Breast epithelium (tissue), 4 donors: Measurements from ENCODE around the gene ARNT2. TPM values are rescaled to one million over a fixed set of nuclear protein-coding genes. Genes with fewer than 3 reads are reported as not detected.

Source experiments
- DNase-seq, 2 donors: peaks; one replicate each; pipeline ENCODE4 v3.0.0-alpha.2; 2019; ENCODE audit warnings: low spot score in 2 of 2
- H3K27ac ChIP-seq, 2 donors: fragments of 200-600 bp; sonication (generic) in 1 of 2; one replicate each; pipeline ENCODE4 v1.5.1; 2016 to 2019; ENCODE audit warnings: mild to moderate bottlenecking in 1 of 2
- H3K27me3 ChIP-seq, 2 donors: fragments of 200-600 bp; sonication (generic) in 1 of 2; one replicate each; pipeline versions ENCODE4 v1.5.1 to v1.6.0; 2017 to 2019; ENCODE audit warnings: control low read depth in 1 of 2, mild to moderate bottlenecking in 1 of 2
- H3K36me3 ChIP-seq: fragments of 200-600 bp; one replicate; pipeline ENCODE4 v1.5.1; 2019
- H3K4me1 ChIP-seq, 2 donors: fragments of 200-600 bp; sonication (generic); one replicate each; pipeline ENCODE4 v1.5.1; 2016 to 2019; ENCODE audit warnings: control low read depth in 1 of 2
- H3K4me3 ChIP-seq, 3 donors: fragments of 200-600 bp; sonication (generic); 1 replicate in 2 of 3; 2 replicates in 1 of 3; pipeline ENCODE4 v1.5.1; 2016 to 2019; ENCODE audit warnings: mild to moderate bottlenecking in 3 of 3, moderate library complexity in 2 of 3
- H3K9me3 ChIP-seq, 2 donors: fragments of 200-600 bp; sonication (generic) in 1 of 2; one replicate each; pipeline ENCODE4 v1.5.1; 2016 to 2019; ENCODE audit warnings: control low read depth in 1 of 2
- POLR2A ChIP-seq: fragments of 450-650 bp; IDR thresholded peaks from one replicate; pipeline ENCODE4 v1.6.1; 2016; ENCODE audit warnings: antibody characterized with exemption, mild to moderate bottlenecking, moderate library complexity
- POLR2AphosphoS5 ChIP-seq, 3 donors: sonication (generic); formaldehyde crosslinking; IDR thresholded peaks; one replicate each; pipeline ENCODE4 v1.6.1; 2017; ENCODE audit warnings: antibody characterized with exemption in 3 of 3
- intact Hi-C: fragments of 100-400 bp; cut with DNase I; formaldehyde crosslinking; loops from one replicate; pipeline ENCODE4 v1.15.1; 2023; ENCODE audit warnings: low total_unique reads
- total RNA-seq, 3 donors: library from RNA; depleted of rRNA; stranded (reverse); fragments of >200 nt; gene quantifications; one replicate each; pipeline ENCODE4 v1.1.0, GENCODE V29; 2016
- TF ChIP-seq, protein P1 (sequence below), 3 donors: fragments of 450-650 bp; IDR thresholded peaks; one replicate each; pipeline ENCODE4 v1.5.1; 2016 to 2017; ENCODE audit warnings: antibody characterized with exemption in 3 of 3, mild to moderate bottlenecking in 3 of 3, moderate library complexity in 3 of 3

The ARNT2 gene
- total RNA-seq, 3 donors from 2014 or later = 5.9 to 8.5 (median 7.0) TPM

GRCh38 chr15:80527406-80527805 lies 123.2 kb downstream of the ARNT2 start:
- intact Hi-C loops = no loop called here
- Histone ChIP-seq H3K36me3 (no peaks in the 10 kb centered on the region), H3K9me3 (no peaks in the 10 kb centered on the region), H3K27ac (no peak overlapping the region), H3K27me3 (no peaks in the 10 kb centered on the region), H3K4me1 (peaks cover 0 to 3% of the 10 kb centered on the region in 2 donors), H3K4me3 (no peak overlapping the region)
- DNase-seq = no peak
- TF ChIP-seq POLR2AphosphoS5 (IDR thresholded peaks at IDR 0.05) = no peak
- TF ChIP-seq POLR2A = no peak
- TF ChIP-seq, protein P1, sequence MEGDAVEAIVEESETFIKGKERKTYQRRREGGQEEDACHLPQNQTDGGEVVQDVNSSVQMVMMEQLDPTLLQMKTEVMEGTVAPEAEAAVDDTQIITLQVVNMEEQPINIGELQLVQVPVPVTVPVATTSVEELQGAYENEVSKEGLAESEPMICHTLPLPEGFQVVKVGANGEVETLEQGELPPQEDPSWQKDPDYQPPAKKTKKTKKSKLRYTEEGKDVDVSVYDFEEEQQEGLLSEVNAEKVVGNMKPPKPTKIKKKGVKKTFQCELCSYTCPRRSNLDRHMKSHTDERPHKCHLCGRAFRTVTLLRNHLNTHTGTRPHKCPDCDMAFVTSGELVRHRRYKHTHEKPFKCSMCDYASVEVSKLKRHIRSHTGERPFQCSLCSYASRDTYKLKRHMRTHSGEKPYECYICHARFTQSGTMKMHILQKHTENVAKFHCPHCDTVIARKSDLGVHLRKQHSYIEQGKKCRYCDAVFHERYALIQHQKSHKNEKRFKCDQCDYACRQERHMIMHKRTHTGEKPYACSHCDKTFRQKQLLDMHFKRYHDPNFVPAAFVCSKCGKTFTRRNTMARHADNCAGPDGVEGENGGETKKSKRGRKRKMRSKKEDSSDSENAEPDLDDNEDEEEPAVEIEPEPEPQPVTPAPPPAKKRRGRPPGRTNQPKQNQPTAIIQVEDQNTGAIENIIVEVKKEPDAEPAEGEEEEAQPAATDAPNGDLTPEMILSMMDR (IDR thresholded peaks at IDR 0.05) = no peak

DNA sequence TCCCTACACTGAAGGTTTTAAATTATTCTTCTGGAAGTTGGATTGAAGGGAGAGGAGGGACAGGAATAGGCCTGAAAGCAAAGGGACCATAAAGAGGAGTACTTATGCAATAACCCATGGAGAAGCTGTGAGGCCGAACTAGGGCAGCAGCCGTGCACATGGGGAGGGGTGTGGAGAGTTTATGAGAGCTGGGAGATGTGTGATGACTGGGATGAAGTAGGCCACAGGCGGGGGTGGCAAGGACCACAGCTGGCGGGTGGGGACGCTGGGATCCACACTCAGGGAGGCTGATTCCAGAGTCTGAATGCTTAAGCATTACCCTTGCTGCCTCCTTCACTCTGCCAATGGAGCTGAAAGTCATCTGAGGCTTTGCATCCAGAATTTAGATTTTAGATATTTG lies 123.8 kb downstream of the ARNT2 start:
- no peak for DNase-seq
- Histone ChIP-seq H3K9me3 (no peaks in the 10 kb centered on the region), H3K27ac (no peak overlapping the region), H3K4me3 (no peak overlapping the region), H3K36me3 (no peaks in the 10 kb centered on the region), H3K27me3 (no peaks in the 10 kb centered on the region), H3K4me1 (peaks cover 0 to 3% of the 10 kb centered on the region in 2 donors)
- intact Hi-C loops = no loop called here
- TF ChIP-seq, protein P1 (IDR thresholded peaks at IDR 0.05) = no peak
- no peak for TF ChIP-seq POLR2A

DNA sequence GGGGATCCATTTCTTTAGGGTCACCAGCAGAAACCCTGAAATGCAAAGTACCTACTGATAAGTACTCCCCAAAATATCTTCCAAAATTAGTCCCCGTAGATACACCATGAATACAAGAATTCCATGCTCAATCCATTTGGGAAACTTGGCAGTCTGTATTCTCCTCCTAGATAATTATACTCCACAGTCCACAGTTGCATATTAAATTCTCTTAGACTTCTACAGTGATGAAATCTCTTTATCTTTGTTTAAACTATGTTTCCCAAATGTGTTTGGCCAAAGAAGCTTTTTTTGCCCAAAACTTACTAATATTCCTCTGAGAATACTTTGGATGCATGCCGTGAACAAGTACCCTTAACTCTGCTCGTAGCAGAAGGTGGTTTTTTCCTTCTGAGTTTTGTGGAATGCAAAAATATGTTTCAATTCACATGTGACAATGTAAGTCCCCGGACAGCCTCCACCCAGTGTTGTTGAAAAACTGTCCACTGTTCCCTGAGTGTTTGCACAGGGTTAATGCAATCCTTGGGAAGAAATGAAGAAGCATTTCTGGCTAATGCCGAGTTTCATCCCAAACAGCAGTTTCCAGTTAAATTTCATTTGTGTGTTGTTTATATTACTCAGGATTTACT lies 126.7 kb downstream of the ARNT2 start:
- H3K4me3 ChIP-seq = no peak overlapping the region
- H3K9me3 ChIP-seq = no peaks in the 10 kb centered on the region
- H3K4me1 ChIP-seq = peaks cover 0 to 3% of the 10 kb centered on the region in 2 donors
- no peak for DNase-seq
- peak overlapping the region in 1 of 2 donors; percentile 69 for H3K27ac ChIP-seq
- intact Hi-C loops = no loop called here
- no peaks in the 10 kb centered on the region for H3K36me3 ChIP-seq
- no peaks in the 10 kb centered on the region for H3K27me3 ChIP-seq
- TF ChIP-seq POLR2A (no peak), POLR2AphosphoS5 (IDR thresholded peaks at IDR 0.05) (no peak)
- TF ChIP-seq, protein P1 (IDR thresholded peaks at IDR 0.05) = no peak

DNA sequence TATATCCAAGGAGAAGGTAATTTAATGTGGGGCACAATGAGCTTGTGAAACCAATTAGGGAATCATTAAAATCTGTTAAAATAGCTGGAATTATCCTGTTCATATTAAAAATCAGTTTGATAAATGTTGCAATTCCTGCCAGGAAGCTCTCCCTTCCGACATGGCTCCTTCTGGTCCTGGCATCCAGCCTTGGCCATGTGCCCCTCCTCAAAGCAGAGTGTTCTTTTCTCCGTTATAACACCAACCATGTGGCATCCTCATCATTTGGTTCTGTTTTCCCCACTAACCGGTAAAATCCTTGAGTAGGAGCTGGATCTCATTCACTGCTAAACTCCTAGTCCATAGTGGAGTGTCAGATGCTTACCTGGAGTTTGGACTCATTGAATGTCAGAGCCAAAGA lies 127.2 kb downstream of the ARNT2 start:
- no peaks in the 10 kb centered on the region for H3K9me3 ChIP-seq
- no peaks in the 10 kb centered on the region for H3K27me3 ChIP-seq
- intact Hi-C loops = no loop called here
- H3K36me3 ChIP-seq = no peaks in the 10 kb centered on the region
- H3K27ac ChIP-seq = peak overlapping the region; percentile 5 to 69
- TF ChIP-seq POLR2A (no peak), POLR2AphosphoS5 (IDR thresholded peaks at IDR 0.05) (peak in 1 of 3 donors; percentile 15)
- TF ChIP-seq, protein P1 (IDR thresholded peaks at IDR 0.05) = no peak
- no peak overlapping the region for H3K4me3 ChIP-seq
- DNase-seq = no peak
- H3K4me1 ChIP-seq = peaks cover 0 to 3% of the 10 kb centered on the region in 2 donors

GRCh38 chr15:80531796-80532195 lies 127.6 kb downstream of the ARNT2 start:
- H3K27me3 ChIP-seq = no peaks in the 10 kb centered on the region
- H3K27ac ChIP-seq = peak overlapping the region in 1 of 2 donors; percentile 69
- TF ChIP-seq POLR2A (no peak), POLR2AphosphoS5 (IDR thresholded peaks at IDR 0.05) (peak in 1 of 3 donors; percentile 2)
- TF ChIP-seq, protein P1 (IDR thresholded peaks at IDR 0.05) = no peak
- H3K36me3 ChIP-seq = no peaks in the 10 kb centered on the region
- DNase-seq = no peak
- H3K4me1 ChIP-seq = peaks cover 0 to 3% of the 10 kb centered on the region in 2 donors
- no peaks in the 10 kb centered on the region for H3K9me3 ChIP-seq
- intact Hi-C loops = no loop called here
- H3K4me3 ChIP-seq = no peak overlapping the region
